ENCODE data around the gene KRT82.

- no peak for TF ChIP-seq GABPA (IDR thresholded peaks at IDR 0.05 in 1 of 2, conservative IDR thresholded peaks at IDR 0.05 in 1 of 2)
- no peak for TF ChIP-seq CTCF (IDR thresholded peaks at IDR 0.05; ENCODE audit: low read depth, low read length, missing input control)
- no peak for TF ChIP-seq MAX (IDR thresholded peaks at IDR 0.05)
- no peak for TF ChIP-seq RAD21 (IDR thresholded peaks at IDR 0.05)
- TF ChIP-seq HNF4A (conservative IDR thresholded peaks at IDR 0.05): no peak
Measured at GRCh38 chr12:52369809-52370208, 36.3 kb downstream of the KRT82 start.

Data from liver (tissue), 3 donors.